Testis (tissue), 2 donors: ENCODE measurements around the gene ASF1B.

Experiments used
- CTCF ChIP-seq, 3 experiments: fragments of 450-650 bp in 2 of 3; fragments of 200-600 bp in 1 of 3; sonication (generic) in 1 of 3; IDR thresholded peaks; one replicate each; pipeline ENCODE4 v1.5.1; 2016 to 2019; ENCODE audit warnings: antibody characterized with exemption in 3 of 3, mild to moderate bottlenecking in 2 of 3, moderate library complexity in 1 of 3
- POLR2A ChIP-seq: fragments of 450-650 bp; IDR thresholded peaks from one replicate; pipeline ENCODE4 v1.6.1; 2017; ENCODE audit warnings: antibody characterized with exemption, mild to moderate bottlenecking, moderate library complexity

- TF ChIP-seq CTCF (IDR thresholded peaks at IDR 0.05) (no peak), POLR2A (no peak)
Measured at GRCh38 chr19:14135355-14135754, 1.0 kb downstream of the ASF1B start.
